ENCODE results near the gene KCND3. TPM values are rescaled to one million over a fixed set of nuclear protein-coding genes. Genes with fewer than 3 reads are reported as not detected.

The KCND3 gene
- total and polyA plus RNA-seq, 2 donors (not counting 3 experiments of a cell fraction or from before 2014, with no cell fraction given) = 0.03 TPM; not detected in 1

DNA sequence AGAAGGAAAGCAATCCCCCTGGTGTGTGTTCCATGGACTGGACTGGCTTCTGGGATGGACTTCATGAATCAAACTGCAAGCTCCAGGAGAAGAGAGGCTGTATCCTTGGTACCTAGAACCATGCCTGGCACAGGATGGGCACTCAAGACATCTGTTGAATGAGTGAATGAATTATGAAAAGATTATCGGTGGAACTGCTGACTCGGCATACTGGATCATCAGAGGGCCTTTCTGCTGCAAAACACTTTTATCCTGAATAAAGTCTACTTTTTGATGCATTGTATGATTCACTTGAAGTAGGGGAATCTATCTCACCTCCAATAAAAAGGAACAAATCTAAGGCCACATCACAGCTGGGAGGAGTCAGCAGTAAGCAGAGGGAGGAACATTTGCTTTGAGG lies 190.9 kb downstream of the KCND3 start:
- POLR2A ChIA-PET = no interaction called here
- no TSS peak for BruUV-seq (replicated peaks)
- intact Hi-C loops (cut with micrococcal nuclease) = no loop called here

GRCh38 chr1:111795401-111795800 lies 194.1 kb downstream of the KCND3 start:
- Histone ChIP-seq H3K9me3 (replicated peaks; ENCODE audit: control insufficient read depth, insufficient read depth, low read length) (no peaks in the 10 kb centered on the region), H3K9ac (replicated peaks; ENCODE audit: extremely low read depth, insufficient read depth, low read length) (no peak overlapping the region), H3K27me3 (ENCODE audit: control insufficient read depth in 2 of 2, insufficient read depth in 2 of 2, low read length in 2 of 2) (peaks cover 0 to 5% of the 10 kb centered on the region in 2 experiments), H4K20me1 (replicated peaks; ENCODE audit: control insufficient read depth, extremely low read depth, insufficient read depth, low read length) (no peaks in the 10 kb centered on the region), H3K27ac (ENCODE audit: insufficient read depth, low read depth, low read length) (no peak overlapping the region), H3K4me2 (ENCODE audit: insufficient read depth, low read length) (no peak overlapping the region), H3K79me2 (ENCODE audit: control insufficient read depth, insufficient read depth, low read length) (no peaks in the 10 kb centered on the region), H3K9me1 (replicated peaks; ENCODE audit: control insufficient read depth, extremely low read depth, insufficient read depth, low read length) (no peaks in the 10 kb centered on the region), H3K4me1 (ENCODE audit: control insufficient read depth, extremely low read depth, insufficient read depth, low read length) (no peaks in the 10 kb centered on the region), H3K4me3 (replicated peaks in 1 of 3; ENCODE audit: insufficient read depth in 1 of 3, low read depth in 1 of 3, low read length in 3 of 3) (no peak overlapping the region), H2AFZ (ENCODE audit: low read depth, low read length) (no peak overlapping the region), H3K36me3 (ENCODE audit: control insufficient read depth in 2 of 2, extremely low read depth in 1 of 2, insufficient read depth in 2 of 2, low read length in 2 of 2) (no peaks in the 10 kb centered on the region)
- no TSS peak for BruUV-seq (replicated peaks)
- dilution Hi-C loops (cut with MboI; ENCODE audit: extremely low pct_ligation_motif_present, low sequenced_read_pairs) (no loop called here), intact Hi-C loops (cut with micrococcal nuclease) (no loop called here)
- FAIRE-seq (no peak), DNase-seq (ENCODE audit: low read depth, low spot score) (no peak)
- TF ChIP-seq, protein P1, sequence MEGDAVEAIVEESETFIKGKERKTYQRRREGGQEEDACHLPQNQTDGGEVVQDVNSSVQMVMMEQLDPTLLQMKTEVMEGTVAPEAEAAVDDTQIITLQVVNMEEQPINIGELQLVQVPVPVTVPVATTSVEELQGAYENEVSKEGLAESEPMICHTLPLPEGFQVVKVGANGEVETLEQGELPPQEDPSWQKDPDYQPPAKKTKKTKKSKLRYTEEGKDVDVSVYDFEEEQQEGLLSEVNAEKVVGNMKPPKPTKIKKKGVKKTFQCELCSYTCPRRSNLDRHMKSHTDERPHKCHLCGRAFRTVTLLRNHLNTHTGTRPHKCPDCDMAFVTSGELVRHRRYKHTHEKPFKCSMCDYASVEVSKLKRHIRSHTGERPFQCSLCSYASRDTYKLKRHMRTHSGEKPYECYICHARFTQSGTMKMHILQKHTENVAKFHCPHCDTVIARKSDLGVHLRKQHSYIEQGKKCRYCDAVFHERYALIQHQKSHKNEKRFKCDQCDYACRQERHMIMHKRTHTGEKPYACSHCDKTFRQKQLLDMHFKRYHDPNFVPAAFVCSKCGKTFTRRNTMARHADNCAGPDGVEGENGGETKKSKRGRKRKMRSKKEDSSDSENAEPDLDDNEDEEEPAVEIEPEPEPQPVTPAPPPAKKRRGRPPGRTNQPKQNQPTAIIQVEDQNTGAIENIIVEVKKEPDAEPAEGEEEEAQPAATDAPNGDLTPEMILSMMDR (IDR thresholded peaks at IDR 0.05; ENCODE audit: extremely low read depth in 1 of 2, insufficient read depth in 1 of 2, low read depth in 1 of 2, low read length in 2 of 2) = no peak
- TF ChIP-seq EZH2 (IDR thresholded peaks at IDR 0.05; ENCODE audit: borderline replicate concordance, low read depth, low read length, severe bottlenecking) (no peak), POLR2AphosphoS5 (IDR thresholded peaks at IDR 0.05; ENCODE audit: insufficient read depth, low read depth, low read length) (no peak), FOS (IDR thresholded peaks at IDR 0.05; ENCODE audit: borderline replicate concordance, insufficient read depth, low read length) (no peak), JUN (IDR thresholded peaks at IDR 0.05; ENCODE audit: borderline replicate concordance, insufficient read depth, insufficient read length, low read depth) (no peak), GATA2 (IDR thresholded peaks at IDR 0.05; ENCODE audit: insufficient read depth, insufficient read length, low read depth, low read length) (no peak), MYC (IDR thresholded peaks at IDR 0.05; ENCODE audit: low read depth, low read length) (no peak), POLR2A (IDR thresholded peaks at IDR 0.05; ENCODE audit: low read depth, low read length) (no peak)
- TF ChIP-seq, protein P2, sequence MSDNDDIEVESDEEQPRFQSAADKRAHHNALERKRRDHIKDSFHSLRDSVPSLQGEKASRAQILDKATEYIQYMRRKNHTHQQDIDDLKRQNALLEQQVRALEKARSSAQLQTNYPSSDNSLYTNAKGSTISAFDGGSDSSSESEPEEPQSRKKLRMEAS (IDR thresholded peaks at IDR 0.05; ENCODE audit: insufficient read depth, insufficient read length) = no peak
- ChIA-PET POLR2A (no interaction called here), CTCF (no interaction called here)

More for the DNA sequence above, 190.9 kb downstream of the KCND3 start:
- H3K4me1 ChIP-seq (ENCODE audit: control insufficient read depth, extremely low read depth, insufficient read depth, low read length) = no peaks in the 10 kb centered on the region
- no peak overlapping the region for H2AFZ ChIP-seq (ENCODE audit: low read depth, low read length)
- dilution Hi-C loops (cut with MboI; ENCODE audit: extremely low pct_ligation_motif_present, low sequenced_read_pairs) = no loop called here
- no peaks in the 10 kb centered on the region for H3K9me1 ChIP-seq (replicated peaks; ENCODE audit: control insufficient read depth, extremely low read depth, insufficient read depth, low read length)
- FAIRE-seq (no peak), DNase-seq (ENCODE audit: low read depth, low spot score) (no peak)
- H3K36me3 ChIP-seq (ENCODE audit: control insufficient read depth in 2 of 2, extremely low read depth in 1 of 2, insufficient read depth in 2 of 2, low read length in 2 of 2) = no peaks in the 10 kb centered on the region
- H3K27ac ChIP-seq (ENCODE audit: insufficient read depth, low read depth, low read length) = no peak overlapping the region
- H3K9ac ChIP-seq (replicated peaks; ENCODE audit: extremely low read depth, insufficient read depth, low read length) = no peak overlapping the region
- no peak overlapping the region for H3K4me3 ChIP-seq (replicated peaks in 1 of 3; ENCODE audit: insufficient read depth in 1 of 3, low read depth in 1 of 3, low read length in 3 of 3)
- H3K4me2 ChIP-seq (ENCODE audit: insufficient read depth, low read length) = no peak overlapping the region
- no peaks in the 10 kb centered on the region for H3K27me3 ChIP-seq (ENCODE audit: control insufficient read depth in 2 of 2, insufficient read depth in 2 of 2, low read length in 2 of 2)
- CTCF ChIA-PET = no interaction called here
- no peaks in the 10 kb centered on the region for H4K20me1 ChIP-seq (replicated peaks; ENCODE audit: control insufficient read depth, extremely low read depth, insufficient read depth, low read length)
- H3K79me2 ChIP-seq (ENCODE audit: control insufficient read depth, insufficient read depth, low read length) = no peaks in the 10 kb centered on the region
- TF ChIP-seq, protein P1 (IDR thresholded peaks at IDR 0.05; ENCODE audit: extremely low read depth in 1 of 2, insufficient read depth in 1 of 2, low read depth in 1 of 2, low read length in 2 of 2) = no peak
- TF ChIP-seq EZH2 (IDR thresholded peaks at IDR 0.05; ENCODE audit: borderline replicate concordance, low read depth, low read length, severe bottlenecking) = no peak
- TF ChIP-seq FOS (IDR thresholded peaks at IDR 0.05; ENCODE audit: borderline replicate concordance, insufficient read depth, low read length) = no peak
- TF ChIP-seq MYC (IDR thresholded peaks at IDR 0.05; ENCODE audit: low read depth, low read length) = no peak
- no peak for TF ChIP-seq GATA2 (IDR thresholded peaks at IDR 0.05; ENCODE audit: insufficient read depth, insufficient read length, low read depth, low read length)
- TF ChIP-seq POLR2A (IDR thresholded peaks at IDR 0.05; ENCODE audit: low read depth, low read length) = no peak
- H3K9me3 ChIP-seq (replicated peaks; ENCODE audit: control insufficient read depth, insufficient read depth, low read length) = no peaks in the 10 kb centered on the region

Measured in endothelial cell of umbilical vein (primary cell).